GM12875 (cell line): ENCODE measurements around the gene GPM6B.

Source experiments
- H3K4me3 ChIP-seq: one replicate; pipeline ENCODE4 v1.5.1; 2011; ENCODE audit warnings: low read depth, low read length, control low read depth
- CTCF ChIP-seq: IDR thresholded peaks from 2 replicates; pipeline ENCODE4 v1.5.1; 2011; ENCODE audit warnings: low read depth, mild to moderate bottlenecking, control low read depth, inconsistent platforms, low read length, moderate library complexity, borderline replicate concordance; ENCODE audit not compliant: insufficient read depth

The GPM6B gene

GRCh38 chrX:13750812-13751211, 66.1 kb downstream of the GPM6B start:
- H3K4me3 ChIP-seq, result no peak overlapping the region
- TF ChIP-seq CTCF, result no peak

DNA sequence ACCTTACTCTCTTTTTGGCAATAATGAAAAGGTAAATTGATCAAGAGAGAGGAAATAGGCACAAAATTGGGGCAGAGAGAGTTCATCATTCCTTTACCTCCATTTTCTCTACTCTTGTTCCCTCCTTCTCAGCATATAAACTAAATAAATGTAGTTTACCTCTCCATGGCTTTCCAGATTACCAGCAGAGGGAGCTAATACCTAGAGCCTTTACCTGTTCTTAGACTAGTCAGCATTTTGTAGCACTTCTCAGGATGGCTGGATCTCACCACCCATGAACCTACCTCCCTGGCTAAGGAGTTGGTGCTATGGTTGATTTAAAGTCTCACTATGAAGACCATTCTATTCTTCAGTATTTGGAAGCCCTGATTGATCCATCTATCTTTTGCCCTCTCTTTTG, 66.7 kb downstream of the GPM6B start:
- peak; percentile 54; the same call in 1 of the 2 replicates for TF ChIP-seq CTCF
- no peak overlapping the region for H3K4me3 ChIP-seq

GRCh38 chrX:13748486-13748885, 68.4 kb downstream of the GPM6B start:
- no peak for TF ChIP-seq CTCF
- H3K4me3 ChIP-seq, result no peak overlapping the region

DNA sequence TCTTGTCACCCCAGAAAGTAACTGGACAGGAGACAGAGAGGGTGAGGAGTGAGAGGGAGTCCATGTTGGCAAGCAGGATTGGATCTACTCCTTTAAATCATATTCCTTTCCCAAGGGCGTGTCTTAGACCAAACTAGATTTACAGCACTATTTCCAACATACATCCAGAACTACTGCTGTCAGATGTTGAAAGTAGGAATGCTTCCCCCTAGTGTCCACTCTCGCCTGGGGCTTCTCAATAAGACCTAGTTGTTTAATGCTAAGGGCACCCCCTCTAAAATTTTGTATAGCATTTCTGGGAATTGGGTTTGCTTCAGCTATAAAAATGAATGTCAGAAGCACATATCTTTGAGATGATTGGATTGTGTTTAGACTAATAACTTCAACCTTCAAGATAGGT, 69.1 kb downstream of the GPM6B start:
- TF ChIP-seq CTCF, result peak; percentile 45; the same call in 1 of the 2 replicates
- H3K4me3 ChIP-seq, result no peak overlapping the region

GRCh38 chrX:13742397-13743176, 74.3 kb downstream of the GPM6B start:
- H3K4me3 ChIP-seq, result no peak overlapping the region

DNA sequence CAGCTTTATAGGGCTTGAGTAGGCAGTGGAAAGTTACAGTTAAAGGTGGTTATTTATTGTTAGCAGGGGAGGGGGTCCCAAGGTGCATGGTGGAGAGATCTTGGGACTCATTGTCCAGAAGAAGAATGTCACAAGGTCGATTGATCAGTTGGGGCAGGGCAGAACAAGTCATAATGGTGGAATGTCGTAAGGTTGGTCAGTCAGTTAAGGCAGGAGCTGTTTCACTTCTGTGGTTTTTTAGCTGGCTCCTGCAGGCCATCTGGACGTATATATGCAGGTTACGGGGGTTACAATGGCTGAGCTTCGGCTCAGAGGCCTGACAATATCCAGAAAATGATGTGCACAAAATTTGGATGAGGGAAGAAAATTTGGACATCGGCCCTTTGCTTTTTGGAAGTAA, 75.2 kb downstream of the GPM6B start:
- peak overlapping the region; percentile 5 for H3K4me3 ChIP-seq
- no peak for TF ChIP-seq CTCF

More at GRCh38 chrX:13742397-13743176, 74.3 kb downstream of the GPM6B start:
- TF ChIP-seq CTCF, result no peak
